Adrenal gland (tissue), 5 donors: Measurements from ENCODE around the gene SYCE3.

ENCODE experiments used
- POLR2A ChIP-seq, 2 donors: fragments of 450-650 bp; IDR thresholded peaks; one replicate each; pipeline ENCODE4 v1.6.1; 2017; ENCODE audit warnings: antibody characterized with exemption in 2 of 2, mild to moderate bottlenecking in 2 of 2, moderate library complexity in 1 of 2
- TF ChIP-seq, protein P1 (sequence below), 6 experiments: fragments of 450-650 bp in 4 of 6; fragments of 200-600 bp in 2 of 6; sonication (generic) in 1 of 6; IDR thresholded peaks; 1 replicate in 5 of 6; 2 replicates in 1 of 6; pipeline versions ENCODE4 v1.5.1 to v1.8.0; 2016 to 2021; ENCODE audit warnings: antibody characterized with exemption in 6 of 6, mild to moderate bottlenecking in 2 of 6, moderate library complexity in 1 of 6
- donor health status: DM: no; HTN: no; CAD: no.

DNA sequence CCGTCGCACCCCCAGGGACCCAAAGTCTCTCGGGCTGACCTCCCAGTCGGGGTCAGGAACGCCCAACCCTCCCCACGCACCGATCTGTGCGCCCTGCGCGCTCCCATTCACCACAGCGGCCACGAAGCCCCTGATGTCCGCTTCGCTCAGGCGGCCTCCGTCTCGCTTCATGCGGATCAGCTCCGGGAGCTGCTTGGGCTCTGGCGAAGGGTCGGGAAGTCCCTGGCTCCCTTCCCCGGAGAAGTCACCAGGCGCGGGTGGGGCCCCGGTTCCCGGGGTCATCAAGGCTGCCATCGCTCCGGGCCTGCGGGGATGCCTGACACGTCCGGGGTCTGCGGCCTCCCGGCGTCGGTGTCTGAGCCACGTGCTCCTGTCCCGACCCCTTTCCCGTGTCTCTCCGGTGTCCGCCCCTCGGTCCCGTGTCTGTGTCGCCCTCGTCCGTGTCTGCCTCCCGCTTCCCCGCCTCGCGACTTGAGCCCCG lies 33.3 kb downstream of the SYCE3 start:
- TF ChIP-seq, protein P1, sequence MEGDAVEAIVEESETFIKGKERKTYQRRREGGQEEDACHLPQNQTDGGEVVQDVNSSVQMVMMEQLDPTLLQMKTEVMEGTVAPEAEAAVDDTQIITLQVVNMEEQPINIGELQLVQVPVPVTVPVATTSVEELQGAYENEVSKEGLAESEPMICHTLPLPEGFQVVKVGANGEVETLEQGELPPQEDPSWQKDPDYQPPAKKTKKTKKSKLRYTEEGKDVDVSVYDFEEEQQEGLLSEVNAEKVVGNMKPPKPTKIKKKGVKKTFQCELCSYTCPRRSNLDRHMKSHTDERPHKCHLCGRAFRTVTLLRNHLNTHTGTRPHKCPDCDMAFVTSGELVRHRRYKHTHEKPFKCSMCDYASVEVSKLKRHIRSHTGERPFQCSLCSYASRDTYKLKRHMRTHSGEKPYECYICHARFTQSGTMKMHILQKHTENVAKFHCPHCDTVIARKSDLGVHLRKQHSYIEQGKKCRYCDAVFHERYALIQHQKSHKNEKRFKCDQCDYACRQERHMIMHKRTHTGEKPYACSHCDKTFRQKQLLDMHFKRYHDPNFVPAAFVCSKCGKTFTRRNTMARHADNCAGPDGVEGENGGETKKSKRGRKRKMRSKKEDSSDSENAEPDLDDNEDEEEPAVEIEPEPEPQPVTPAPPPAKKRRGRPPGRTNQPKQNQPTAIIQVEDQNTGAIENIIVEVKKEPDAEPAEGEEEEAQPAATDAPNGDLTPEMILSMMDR (IDR thresholded peaks at IDR 0.05): no peak
- TF ChIP-seq POLR2A (IDR thresholded peaks at IDR 0.05): no peak
